Measurements from ENCODE around the gene SLC25A25.

The SLC25A25 gene

GRCh38 chr9:128054087-128054486 is 13.9 kb upstream of the SLC25A25 start:
- no peak for TF ChIP-seq CTCF (IDR thresholded peaks at IDR 0.05; ENCODE audit: low read depth, low read length)
- DNase-seq (ENCODE audit: extremely low read depth, low read depth) = no peak

GRCh38 chr9:128055344-128056040 is 12.5 kb upstream of the SLC25A25 start:
- DNase-seq (ENCODE audit: extremely low read depth, low read depth) = no peak
- TF ChIP-seq CTCF (IDR thresholded peaks at IDR 0.05; ENCODE audit: low read depth, low read length) = no peak

GRCh38 chr9:128056086-128056485 is 11.9 kb upstream of the SLC25A25 start:
- no peak for DNase-seq (ENCODE audit: extremely low read depth, low read depth)
- no peak for TF ChIP-seq CTCF (IDR thresholded peaks at IDR 0.05; ENCODE audit: low read depth, low read length)

- no peak for TF ChIP-seq CTCF (IDR thresholded peaks at IDR 0.05; ENCODE audit: low read depth, low read length)
Observed at GRCh38 chr9:128056887-128057723, 10.9 kb upstream of the SLC25A25 start.

GRCh38 chr9:128057724-128058409 is 10.2 kb upstream of the SLC25A25 start:
- no peak for TF ChIP-seq CTCF (IDR thresholded peaks at IDR 0.05; ENCODE audit: low read depth, low read length)
- DNase-seq (ENCODE audit: extremely low read depth, low read depth) = no peak

More at GRCh38 chr9:128056887-128057723, 10.9 kb upstream of the SLC25A25 start:
- DNase-seq (ENCODE audit: extremely low read depth, low read depth) = no peak

GRCh38 chr9:128059365-128059983 is 8.6 kb upstream of the SLC25A25 start:
- TF ChIP-seq CTCF (IDR thresholded peaks at IDR 0.05; ENCODE audit: low read depth, low read length) = no peak
- DNase-seq (ENCODE audit: extremely low read depth, low read depth) = no peak
